ENCODE results near the gene ATL3. TPM values are rescaled to one million over a fixed set of nuclear protein-coding genes. Genes with fewer than 3 reads are reported as not detected.

Gene ATL3
- polyA plus RNA-seq, 1 donor from 2014 or later, result 4.0 TPM

GRCh38 chr11:63699896-63700295 lies 28.7 kb upstream of the ATL3 start:
- H3K4me3 ChIP-seq (ENCODE audit: low read length), result no peak overlapping the region
- H2AFZ ChIP-seq (ENCODE audit: low read depth, low read length), result no peak overlapping the region
- no peaks in the 10 kb centered on the region for H3K27me3 ChIP-seq (ENCODE audit: insufficient read depth, low read depth, low read length)
- peaks cover 78% of the 10 kb centered on the region for H3K79me2 ChIP-seq (replicated peaks; ENCODE audit: insufficient read depth, low read length)
- no peak overlapping the region for H3K9ac ChIP-seq (ENCODE audit: low read length)
- H3K9me3 ChIP-seq (ENCODE audit: low read length), result no peaks in the 10 kb centered on the region
- no peak for TF ChIP-seq RAD21 (conservative IDR thresholded peaks at IDR 0.05)
- TF ChIP-seq SMC3 (conservative IDR thresholded peaks at IDR 0.05; ENCODE audit: poor library complexity), result no peak
- no peak for TF ChIP-seq TAF1 (IDR thresholded peaks at IDR 0.05; ENCODE audit: low read depth)
- TF ChIP-seq MXI1 (conservative IDR thresholded peaks at IDR 0.05; ENCODE audit: poor library complexity, severe bottlenecking), result no peak
- TF ChIP-seq, protein P1, sequence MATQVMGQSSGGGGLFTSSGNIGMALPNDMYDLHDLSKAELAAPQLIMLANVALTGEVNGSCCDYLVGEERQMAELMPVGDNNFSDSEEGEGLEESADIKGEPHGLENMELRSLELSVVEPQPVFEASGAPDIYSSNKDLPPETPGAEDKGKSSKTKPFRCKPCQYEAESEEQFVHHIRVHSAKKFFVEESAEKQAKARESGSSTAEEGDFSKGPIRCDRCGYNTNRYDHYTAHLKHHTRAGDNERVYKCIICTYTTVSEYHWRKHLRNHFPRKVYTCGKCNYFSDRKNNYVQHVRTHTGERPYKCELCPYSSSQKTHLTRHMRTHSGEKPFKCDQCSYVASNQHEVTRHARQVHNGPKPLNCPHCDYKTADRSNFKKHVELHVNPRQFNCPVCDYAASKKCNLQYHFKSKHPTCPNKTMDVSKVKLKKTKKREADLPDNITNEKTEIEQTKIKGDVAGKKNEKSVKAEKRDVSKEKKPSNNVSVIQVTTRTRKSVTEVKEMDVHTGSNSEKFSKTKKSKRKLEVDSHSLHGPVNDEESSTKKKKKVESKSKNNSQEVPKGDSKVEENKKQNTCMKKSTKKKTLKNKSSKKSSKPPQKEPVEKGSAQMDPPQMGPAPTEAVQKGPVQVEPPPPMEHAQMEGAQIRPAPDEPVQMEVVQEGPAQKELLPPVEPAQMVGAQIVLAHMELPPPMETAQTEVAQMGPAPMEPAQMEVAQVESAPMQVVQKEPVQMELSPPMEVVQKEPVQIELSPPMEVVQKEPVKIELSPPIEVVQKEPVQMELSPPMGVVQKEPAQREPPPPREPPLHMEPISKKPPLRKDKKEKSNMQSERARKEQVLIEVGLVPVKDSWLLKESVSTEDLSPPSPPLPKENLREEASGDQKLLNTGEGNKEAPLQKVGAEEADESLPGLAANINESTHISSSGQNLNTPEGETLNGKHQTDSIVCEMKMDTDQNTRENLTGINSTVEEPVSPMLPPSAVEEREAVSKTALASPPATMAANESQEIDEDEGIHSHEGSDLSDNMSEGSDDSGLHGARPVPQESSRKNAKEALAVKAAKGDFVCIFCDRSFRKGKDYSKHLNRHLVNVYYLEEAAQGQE (IDR thresholded peaks at IDR 0.05; ENCODE audit: borderline replicate concordance), result no peak
- no peak for TF ChIP-seq EP300 (conservative IDR thresholded peaks at IDR 0.05; ENCODE audit: poor library complexity, severe bottlenecking)
- no peak for TF ChIP-seq EZH2 (IDR thresholded peaks at IDR 0.05; ENCODE audit: borderline replicate concordance, insufficient read depth, low read length, poor library complexity, severe bottlenecking)
- TF ChIP-seq CTCF (IDR thresholded peaks at IDR 0.05; ENCODE audit: poor library complexity, severe bottlenecking), result no peak
- no peak for TF ChIP-seq POLR2AphosphoS5 (IDR thresholded peaks at IDR 0.05)
- peaks cover 34% of the 10 kb centered on the region for H4K20me1 ChIP-seq (ENCODE audit: insufficient read depth)
- H3K36me3 ChIP-seq (ENCODE audit: insufficient read depth, low read length), result no peaks in the 10 kb centered on the region
- no peaks in the 10 kb centered on the region for H3F3A ChIP-seq (ENCODE audit: insufficient read depth, low read length, poor library complexity, severe bottlenecking)
- no peak overlapping the region for H3K4me2 ChIP-seq (ENCODE audit: low read length)
- H3K9me2 ChIP-seq (ENCODE audit: insufficient read depth, low read length), result no peaks in the 10 kb centered on the region
- no peak overlapping the region for H3K27ac ChIP-seq (ENCODE audit: low read length)

- TF ChIP-seq RAD21 (conservative IDR thresholded peaks at IDR 0.05), result no peak
- TF ChIP-seq SMC3 (conservative IDR thresholded peaks at IDR 0.05; ENCODE audit: poor library complexity), result no peak
- TF ChIP-seq EZH2 (IDR thresholded peaks at IDR 0.05; ENCODE audit: borderline replicate concordance, insufficient read depth, low read length, poor library complexity, severe bottlenecking), result no peak
- TF ChIP-seq CTCF (IDR thresholded peaks at IDR 0.05; ENCODE audit: poor library complexity, severe bottlenecking), result no peak
- no peak for TF ChIP-seq EP300 (conservative IDR thresholded peaks at IDR 0.05; ENCODE audit: poor library complexity, severe bottlenecking)
- TF ChIP-seq MXI1 (conservative IDR thresholded peaks at IDR 0.05; ENCODE audit: poor library complexity, severe bottlenecking), result no peak
- TF ChIP-seq TAF1 (IDR thresholded peaks at IDR 0.05; ENCODE audit: low read depth), result no peak
- no peak for TF ChIP-seq POLR2AphosphoS5 (IDR thresholded peaks at IDR 0.05)
- TF ChIP-seq, protein P1 (IDR thresholded peaks at IDR 0.05; ENCODE audit: borderline replicate concordance), result no peak
- Histone ChIP-seq H2AFZ (ENCODE audit: low read depth, low read length) (no peak overlapping the region), H3K4me3 (ENCODE audit: low read length) (no peak overlapping the region), H3K4me2 (ENCODE audit: low read length) (no peak overlapping the region), H3K36me3 (ENCODE audit: insufficient read depth, low read length) (no peaks in the 10 kb centered on the region), H3F3A (ENCODE audit: insufficient read depth, low read length, poor library complexity, severe bottlenecking) (no peaks in the 10 kb centered on the region), H3K9me3 (ENCODE audit: low read length) (no peaks in the 10 kb centered on the region), H3K9me2 (ENCODE audit: insufficient read depth, low read length) (no peaks in the 10 kb centered on the region), H3K27ac (ENCODE audit: low read length) (no peak overlapping the region), H3K27me3 (ENCODE audit: insufficient read depth, low read depth, low read length) (no peaks in the 10 kb centered on the region), H3K9ac (ENCODE audit: low read length) (no peak overlapping the region), H4K20me1 (ENCODE audit: insufficient read depth) (peaks cover 34% of the 10 kb centered on the region), H3K79me2 (replicated peaks; ENCODE audit: insufficient read depth, low read length) (peaks cover 77% of the 10 kb centered on the region)
Measured at GRCh38 chr11:63698976-63699733, 28.0 kb upstream of the ATL3 start.

Measured in neural cell (in vitro differentiated cells).